ENCODE results near the gene LIPG. TPM values are rescaled to one million over a fixed set of nuclear protein-coding genes. Genes with fewer than 3 reads are reported as not detected.
A peak's percentile ranks its signal among the peaks of the same experiment; 100 is the strongest.

The LIPG gene
- total RNA-seq, 1 donor from 2014 or later: 4.2 TPM

DNA sequence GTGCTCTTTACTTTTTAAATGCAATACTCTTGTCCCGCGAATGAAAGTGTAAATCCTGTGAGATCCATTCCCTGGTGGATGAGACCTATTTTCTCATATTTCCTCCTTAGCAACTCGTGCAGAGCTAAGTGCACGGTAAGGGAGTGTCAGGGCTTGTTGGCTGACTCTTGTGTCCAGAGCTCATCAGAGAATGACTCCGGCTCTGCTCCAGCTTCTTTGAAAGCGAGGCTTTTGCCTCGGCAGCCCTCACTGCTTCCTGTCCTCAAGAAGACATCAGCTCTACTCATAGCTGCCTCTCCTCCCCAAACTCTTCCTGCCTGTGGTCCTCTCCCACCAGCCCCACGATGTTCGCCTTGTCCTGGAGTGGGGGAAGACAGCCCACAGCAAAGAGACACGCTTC, 70.7 kb downstream of the LIPG start:
- DNase-seq (ENCODE audit: low read depth in 2 of 2): no peak

DNA sequence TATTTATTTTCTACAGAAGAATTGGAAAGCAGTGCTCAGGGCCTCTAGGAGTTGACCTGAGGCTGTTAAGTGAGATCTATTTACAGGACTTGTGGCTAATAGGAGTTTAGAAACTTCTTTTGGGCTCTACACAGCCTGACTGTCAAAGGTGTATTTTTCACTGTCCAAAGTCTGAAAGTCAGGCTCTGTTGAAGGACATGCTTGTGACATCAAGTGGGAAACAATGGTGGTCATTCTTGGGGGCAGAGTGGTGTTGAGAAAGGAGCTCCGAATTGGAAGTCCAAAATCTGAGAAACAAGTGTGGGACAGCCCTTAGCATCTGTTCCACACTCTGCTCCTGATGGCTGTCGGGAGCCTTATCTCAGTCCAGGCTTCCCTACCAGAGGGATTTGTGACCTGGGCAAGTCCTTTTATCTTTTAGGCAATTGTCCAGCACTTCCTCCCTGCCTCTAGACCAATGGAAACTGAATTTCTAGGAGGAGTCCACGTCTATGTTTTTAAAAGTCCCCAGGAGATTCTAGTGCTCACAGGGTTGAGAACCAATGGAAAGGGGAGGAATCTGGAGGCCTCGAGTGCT, 76.4 kb downstream of the LIPG start:
- DNase-seq (ENCODE audit: low read depth in 2 of 2): no peak

DNA sequence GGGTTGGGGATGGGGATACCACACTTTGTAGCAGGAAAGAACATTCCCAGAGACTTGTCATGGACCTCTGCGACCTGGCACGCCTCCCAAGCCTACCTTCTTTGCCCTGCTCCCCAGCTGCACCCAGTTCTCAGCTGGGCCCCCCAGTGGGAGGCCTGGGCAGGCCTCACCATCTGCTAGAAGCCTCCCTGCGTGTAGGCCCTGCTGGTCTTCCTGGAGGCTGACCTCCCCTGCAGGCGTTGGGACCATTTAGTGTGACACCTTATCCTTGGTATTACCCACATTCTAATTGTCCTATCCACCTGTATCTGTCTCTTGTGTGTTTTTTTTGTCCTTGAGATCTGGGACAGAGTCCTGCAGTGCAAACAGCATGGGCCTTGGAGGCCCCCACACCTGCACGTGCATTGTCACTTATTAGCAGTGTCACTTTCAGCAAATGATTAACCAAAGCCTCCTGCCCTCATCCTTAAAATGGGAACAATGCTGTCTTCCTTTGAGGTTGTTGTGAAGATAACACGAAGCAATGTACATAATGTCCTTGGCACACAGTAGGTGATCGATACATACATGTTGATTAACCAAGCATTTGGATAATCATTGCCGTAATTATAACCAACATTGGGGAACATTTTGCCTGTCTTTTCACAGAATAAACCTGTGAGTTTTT, 77.2 kb downstream of the LIPG start:
- no peak for DNase-seq (ENCODE audit: low read depth in 2 of 2)

DNA sequence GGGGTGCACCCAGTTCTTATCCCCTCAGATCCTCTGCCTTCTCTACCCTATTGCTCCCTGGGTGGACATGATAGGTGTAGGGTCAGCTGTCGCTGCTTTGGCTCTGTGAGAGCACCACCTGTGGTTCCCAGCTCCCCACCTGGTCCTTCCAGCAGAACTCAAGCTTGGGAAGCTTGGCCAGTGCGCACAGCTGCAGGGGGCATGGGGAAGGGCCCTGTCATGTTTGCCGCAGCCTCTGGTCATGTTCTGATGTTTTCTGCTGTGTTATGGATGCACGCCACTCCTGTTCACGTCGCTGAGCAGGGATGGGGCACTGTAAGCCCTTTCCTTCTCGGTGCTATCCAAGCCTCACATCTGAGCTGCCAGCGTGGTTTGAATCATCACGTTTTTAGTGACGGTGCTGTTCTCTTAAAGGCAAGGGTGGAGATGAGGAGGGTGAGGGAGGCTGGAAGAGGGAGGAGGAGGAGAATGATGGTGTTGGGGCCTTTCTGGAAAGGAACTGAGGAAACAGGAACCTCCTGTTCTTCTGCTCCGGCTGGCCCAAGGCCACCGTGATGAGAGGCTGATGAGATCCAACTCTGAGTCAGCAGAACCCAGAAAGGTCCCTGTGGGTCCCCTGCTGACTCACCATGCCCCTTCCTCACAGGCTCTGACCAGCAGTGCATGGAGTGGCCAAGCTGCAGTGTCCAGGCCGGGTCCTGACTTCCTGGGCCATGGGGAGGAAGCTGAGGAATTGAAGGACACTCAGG, 78.0 kb downstream of the LIPG start:
- peak in 1 of 2 donors; percentile 41 for DNase-seq (ENCODE audit: low read depth in 2 of 2)

DNA sequence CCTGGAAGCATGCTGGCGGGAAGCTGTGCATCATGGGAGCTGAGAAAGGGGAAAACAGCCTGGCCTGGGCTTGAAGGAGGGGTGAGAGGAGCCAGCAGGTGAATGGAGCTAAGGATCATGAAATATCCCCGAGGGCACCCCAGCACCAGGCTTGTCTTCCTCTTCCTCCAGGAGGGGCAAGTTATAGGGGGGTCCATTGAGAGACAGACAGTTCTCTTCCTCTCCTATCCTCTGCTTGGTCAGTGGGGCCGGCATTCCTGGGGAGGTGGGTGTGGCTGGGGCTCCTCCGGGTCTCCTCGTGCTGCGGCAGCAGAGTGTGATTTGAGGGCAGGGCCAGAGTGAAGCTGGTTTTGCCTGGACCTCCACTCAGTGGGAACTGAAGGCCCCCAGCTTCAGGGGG, 78.9 kb downstream of the LIPG start:
- no peak for DNase-seq (ENCODE audit: low read depth in 2 of 2)

DNA sequence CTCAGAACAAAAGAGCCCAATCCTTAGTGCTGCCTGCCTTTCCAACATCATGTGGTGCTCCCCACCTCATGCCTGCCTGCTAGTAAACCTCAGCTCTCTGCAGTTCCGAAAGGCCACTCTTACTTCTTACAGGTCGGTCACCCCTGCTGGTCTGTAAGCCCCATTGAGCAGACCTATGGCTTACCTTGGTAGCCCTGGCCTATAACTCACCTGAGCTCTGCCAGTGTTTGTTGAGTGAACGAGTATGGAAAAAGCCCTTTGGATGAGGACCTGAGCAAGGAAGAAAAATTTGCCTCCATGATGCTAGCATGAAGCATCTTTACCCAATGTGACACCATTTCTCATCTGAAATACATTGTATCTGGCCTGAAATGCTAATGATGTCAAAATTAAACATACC, 83.3 kb downstream of the LIPG start:
- DNase-seq (ENCODE audit: low read depth in 2 of 2): no peak

DNA sequence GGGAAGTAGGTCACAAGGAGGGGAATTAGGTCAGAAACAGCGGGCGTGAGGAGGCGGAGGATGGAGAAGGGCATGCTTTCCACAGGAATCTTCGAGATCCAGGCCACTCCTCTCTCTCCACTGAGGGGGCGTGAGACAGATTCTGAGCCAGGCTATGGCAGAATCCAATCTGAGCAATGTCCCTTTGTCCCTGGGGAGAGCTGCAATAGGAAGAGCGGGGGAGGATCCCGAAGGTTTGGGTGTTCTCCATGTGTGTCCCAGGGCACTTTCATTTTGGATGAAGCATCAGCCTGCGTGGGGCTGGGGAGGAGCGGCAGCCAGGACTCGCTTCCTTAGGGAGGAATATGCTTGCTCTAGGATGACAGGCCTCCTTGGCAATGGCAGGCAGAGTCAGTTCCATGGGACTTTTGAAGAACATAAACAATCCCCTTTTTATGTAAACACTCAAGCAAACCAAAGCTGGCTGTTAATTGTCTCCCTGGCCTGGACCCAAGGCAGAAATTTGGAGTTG, 84.0 kb downstream of the LIPG start:
- no peak for DNase-seq (ENCODE audit: low read depth in 2 of 2)

DNA sequence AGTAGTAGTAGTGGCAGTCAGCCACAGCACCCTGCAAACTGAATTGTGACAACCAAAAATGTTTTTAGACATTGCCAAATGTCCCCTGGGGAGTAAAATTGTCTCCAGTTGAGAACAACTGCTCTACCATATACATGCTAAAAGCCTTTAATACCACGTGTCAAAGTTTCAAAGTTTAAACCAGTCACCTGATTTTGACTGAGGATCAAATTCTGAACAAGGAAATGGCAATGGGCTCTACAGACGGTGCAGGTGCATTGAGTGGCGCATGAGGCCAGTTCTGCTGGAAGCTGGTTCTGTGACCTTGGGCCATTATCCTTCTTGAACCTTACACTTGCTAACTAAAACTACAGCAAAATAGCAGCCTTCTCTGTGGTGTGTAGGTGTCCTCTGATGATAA, 85.0 kb downstream of the LIPG start:
- no peak for DNase-seq (ENCODE audit: low read depth in 2 of 2)

DNA sequence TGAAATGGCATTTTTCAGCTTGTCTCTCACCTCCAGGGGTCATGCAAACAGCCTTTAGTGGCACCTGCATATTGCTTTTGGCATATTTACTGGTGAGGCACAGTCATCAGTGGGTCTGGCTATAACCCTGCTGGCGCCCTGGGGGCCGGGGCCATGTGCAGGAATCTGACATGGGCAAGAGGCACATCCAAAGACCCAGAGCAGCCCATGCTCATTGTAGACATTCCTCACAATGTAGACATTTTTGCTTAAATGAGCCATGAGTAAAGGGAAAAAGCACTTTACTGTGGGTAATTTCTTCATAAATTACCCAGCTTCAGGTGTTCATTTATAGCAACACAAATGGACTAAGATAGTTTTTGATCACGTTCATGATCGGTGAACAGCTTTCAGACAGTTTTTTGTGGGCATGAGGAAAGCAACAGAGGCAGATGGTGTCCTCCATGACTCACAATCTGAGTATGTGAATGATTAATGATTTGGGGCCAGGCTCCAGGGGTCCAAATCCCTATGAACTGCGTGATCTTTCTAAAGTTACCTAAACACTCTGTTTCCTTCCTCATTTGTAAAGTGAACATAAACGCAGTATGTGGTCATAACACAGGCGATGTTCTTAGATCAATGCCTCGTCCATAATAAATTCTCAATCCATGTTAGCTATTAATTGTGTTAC, 85.8 kb downstream of the LIPG start:
- peak in 1 of 2 donors; percentile 69 for DNase-seq (ENCODE audit: low read depth in 2 of 2)

DNA sequence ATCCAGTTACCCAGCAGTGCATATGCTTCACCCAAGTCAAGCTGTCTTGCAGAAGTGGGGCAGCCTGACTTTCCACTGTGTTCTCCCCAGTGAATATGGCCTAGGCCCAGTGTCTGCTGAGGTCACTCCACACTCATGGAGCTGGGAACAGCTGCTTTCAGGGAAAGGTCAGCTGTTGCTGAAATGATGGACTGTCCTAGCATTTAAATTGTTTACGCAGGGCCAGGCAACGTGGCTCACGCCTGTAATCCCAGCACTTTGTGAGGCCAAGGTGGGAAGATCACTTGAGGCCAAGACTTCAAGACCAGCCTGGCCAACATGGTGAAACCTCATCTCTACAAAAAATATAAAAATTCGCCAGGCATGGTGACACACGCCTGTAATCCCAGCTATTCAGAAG, 86.5 kb downstream of the LIPG start:
- DNase-seq (ENCODE audit: low read depth in 2 of 2): no peak

Other genes starting within 250 kb of the LIPG start
- gene DYM, start 101.4 kb upstream of the LIPG start, total RNA-seq: 22.0 and 22.2 TPM in 2 replicates
- 6.7 and 10.0 TPM in 2 replicates for gene C18orf32, start 74.8 kb upstream of the LIPG start, total RNA-seq
- gene RPL17, start 69.6 kb upstream of the LIPG start, total RNA-seq: 2,329 and 2,511 TPM in 2 replicates

Data from dermis microvascular lymphatic vessel endothelial cell (primary cell).